K562 (cell line): ENCODE results near the gene MYO9A. TPM values are rescaled to one million over a fixed set of nuclear protein-coding genes. Genes with fewer than 3 reads are reported as not detected.

Experiments used
- ARID1B ChIP-seq: fragments of 450-650 bp; IDR thresholded peaks from 2 replicates; pipeline ENCODE4 v1.6.1; 2016; ENCODE audit warnings: antibody characterized with exemption, mild to moderate bottlenecking, inconsistent platforms
- CCNT2 ChIP-seq: IDR thresholded peaks from 2 replicates; pipeline ENCODE4 v1.6.1; 2011; ENCODE audit warnings: borderline replicate concordance, low read depth, mild to moderate bottlenecking, moderate library complexity, mixed read lengths, low read length; ENCODE audit not compliant: insufficient read length; ENCODE audit errors: extremely low read depth
- CHD4 ChIP-seq: fragments of 200-600 bp; sonication (generic); IDR thresholded peaks from 3 replicates; pipeline ENCODE4 v1.6.1; 2012; ENCODE audit warnings: low read depth, mild to moderate bottlenecking, mixed read lengths, low read length, inconsistent platforms; ENCODE audit not compliant: insufficient read depth, insufficient replicate concordance, poor library complexity, severe bottlenecking
- CREB1 ChIP-seq, 2 experiments: sonication (generic) in 1 of 2; formaldehyde crosslinking in 1 of 2; IDR thresholded peaks; 2 replicates each; pipeline versions ENCODE4 v1.6.1 to v1.8.0; 2012 to 2022; ENCODE audit warnings: inconsistent platforms in 1 of 2, mild to moderate bottlenecking in 1 of 2, missing genetic modification reagents in 1 of 2, moderate library complexity in 1 of 2
- CREM ChIP-seq: IDR thresholded peaks from 2 replicates; pipeline ENCODE4 v1.6.1; 2014; ENCODE audit warnings: antibody characterized with exemption, low read depth
- EP300 ChIP-seq: IDR thresholded peaks from 2 replicates; pipeline ENCODE4 v1.6.1; 2012; ENCODE audit warnings: low read length, improper control_type of control experiment
- EP400 ChIP-seq: fragments of 450-650 bp; IDR thresholded peaks from 2 replicates; pipeline ENCODE4 v1.6.1; 2017; ENCODE audit warnings: antibody characterized with exemption, mild to moderate bottlenecking, moderate library complexity
- FOXM1 ChIP-seq, 2 experiments: fragments of 450-650 bp in 1 of 2; sonication (generic) in 1 of 2; formaldehyde crosslinking in 1 of 2; IDR thresholded peaks; 2 replicates each; pipeline versions ENCODE4 v1.6.1 to v1.9.0; 2017 to 2022; ENCODE audit warnings: low read depth in 2 of 2, mild to moderate bottlenecking in 2 of 2, missing genetic modification reagents in 1 of 2, moderate library complexity in 1 of 2
- GATA2 ChIP-seq: sonication (generic); formaldehyde crosslinking; IDR thresholded peaks from 2 replicates; pipeline ENCODE4 v1.4.0; 2020; ENCODE audit warnings: mild to moderate bottlenecking, missing genetic modification reagents
- NCOA4 ChIP-seq: fragments of 450-650 bp; IDR thresholded peaks from 2 replicates; pipeline ENCODE4 v1.6.1; 2018; ENCODE audit warnings: mild to moderate bottlenecking; ENCODE audit not compliant: partially characterized antibody
- NCOA6 ChIP-seq: fragments of 450-650 bp; IDR thresholded peaks from 2 replicates; pipeline ENCODE4 v1.6.1; 2017; ENCODE audit warnings: mild to moderate bottlenecking
- POLR2H ChIP-seq: IDR thresholded peaks from 2 replicates; pipeline ENCODE4 v1.6.1; 2016; ENCODE audit warnings: missing genetic modification characterization, low read depth, mild to moderate bottlenecking, control low read depth, missing compliant biosample characterization, moderate library complexity
- TAF7 ChIP-seq: fragments of 450-650 bp; IDR thresholded peaks from 2 replicates; pipeline ENCODE4 v1.6.1; 2016; ENCODE audit warnings: missing genetic modification characterization, missing compliant biosample characterization
- TARDBP ChIP-seq: fragments of 450-650 bp; IDR thresholded peaks from 2 replicates; pipeline ENCODE4 v1.6.1; 2016
- TEAD1 ChIP-seq, 2 experiments: fragments of 450-650 bp in 1 of 2; sonication (generic) in 1 of 2; formaldehyde crosslinking; IDR thresholded peaks; 2 replicates each; pipeline versions ENCODE4 v1.4.0 to v1.8.0; 2020 to 2022; ENCODE audit warnings: mild to moderate bottlenecking in 2 of 2, missing genetic modification reagents in 1 of 2
- ZNF384 ChIP-seq: IDR thresholded peaks from 2 replicates; pipeline ENCODE4 v1.6.1; 2012; ENCODE audit warnings: low read depth, low read length, improper control_type of control experiment
- ZNF717 ChIP-seq: fragments of 250-450 bp; sonication (Bioruptor Pico); IDR thresholded peaks from 2 replicates; pipeline ENCODE4 v1.5.0; 2021
- ZNF766 ChIP-seq: fragments of 200-800 bp; sonication (Bioruptor generic); conservative IDR thresholded peaks from 2 replicates; pipeline ENCODE4 v1.6.1; 2016; ENCODE audit warnings: missing genetic modification characterization, missing compliant biosample characterization
- polyA plus RNA-seq, 8 experiments: library from polyadenylated mRNA; depleted of rRNA in 4 of 8; stranded (reverse) in 5 of 8; unstranded in 3 of 8; fragments of >200 nt; fragmentation: Nextera tagmentation in 2 of 8; fragmentation: Illumina TruSeq in 1 of 8; extraction: Ambion mirVana in 2 of 8; extraction: Trizol in 1 of 8; gene quantifications; 2 replicates each; pipeline versions ENCODE4 v1.2.1 to v1.2.3, GENCODE V29; 2011 to 2014; ENCODE audit warnings: inconsistent platforms in 1 of 8, missing spikeins in 1 of 8
- total RNA-seq, 7 experiments: library from RNA; depleted of rRNA in 6 of 7; stranded (reverse); fragments of >200 nt in 6 of 7; fragmentation: Illumina TruSeq in 2 of 7; extraction: Trizol in 2 of 7; gene quantifications; 2 replicates each; pipeline versions ENCODE4 v1.2.1 to v1.2.3, GENCODE V29; 2011 to 2021; ENCODE audit warnings: low replicate concordance in 1 of 7
- TF ChIP-seq, protein P1 (sequence below): conservative IDR thresholded peaks from 2 replicates; pipeline ENCODE4 v1.6.1; 2011; ENCODE audit warnings: low read depth, mild to moderate bottlenecking, low read length; ENCODE audit not compliant: control insufficient read depth
- TF ChIP-seq, protein P2 (sequence below): sonication (generic); formaldehyde crosslinking; IDR thresholded peaks from 2 replicates; pipeline ENCODE4 v1.8.0; 2023; ENCODE audit warnings: mild to moderate bottlenecking, missing genetic modification reagents
- TF ChIP-seq, protein P3 (sequence below): sonication (generic); formaldehyde crosslinking; IDR thresholded peaks from 2 replicates; pipeline ENCODE4 v1.5.0; 2020; ENCODE audit warnings: missing genetic modification reagents

MYO9A gene
- total and polyA plus RNA-seq, 9 of the 15 experiments (the other 6 are each of a cell fraction or from before 2014, with no cell fraction given), result 1.9 to 15.4 (median 5.8) TPM

DNA sequence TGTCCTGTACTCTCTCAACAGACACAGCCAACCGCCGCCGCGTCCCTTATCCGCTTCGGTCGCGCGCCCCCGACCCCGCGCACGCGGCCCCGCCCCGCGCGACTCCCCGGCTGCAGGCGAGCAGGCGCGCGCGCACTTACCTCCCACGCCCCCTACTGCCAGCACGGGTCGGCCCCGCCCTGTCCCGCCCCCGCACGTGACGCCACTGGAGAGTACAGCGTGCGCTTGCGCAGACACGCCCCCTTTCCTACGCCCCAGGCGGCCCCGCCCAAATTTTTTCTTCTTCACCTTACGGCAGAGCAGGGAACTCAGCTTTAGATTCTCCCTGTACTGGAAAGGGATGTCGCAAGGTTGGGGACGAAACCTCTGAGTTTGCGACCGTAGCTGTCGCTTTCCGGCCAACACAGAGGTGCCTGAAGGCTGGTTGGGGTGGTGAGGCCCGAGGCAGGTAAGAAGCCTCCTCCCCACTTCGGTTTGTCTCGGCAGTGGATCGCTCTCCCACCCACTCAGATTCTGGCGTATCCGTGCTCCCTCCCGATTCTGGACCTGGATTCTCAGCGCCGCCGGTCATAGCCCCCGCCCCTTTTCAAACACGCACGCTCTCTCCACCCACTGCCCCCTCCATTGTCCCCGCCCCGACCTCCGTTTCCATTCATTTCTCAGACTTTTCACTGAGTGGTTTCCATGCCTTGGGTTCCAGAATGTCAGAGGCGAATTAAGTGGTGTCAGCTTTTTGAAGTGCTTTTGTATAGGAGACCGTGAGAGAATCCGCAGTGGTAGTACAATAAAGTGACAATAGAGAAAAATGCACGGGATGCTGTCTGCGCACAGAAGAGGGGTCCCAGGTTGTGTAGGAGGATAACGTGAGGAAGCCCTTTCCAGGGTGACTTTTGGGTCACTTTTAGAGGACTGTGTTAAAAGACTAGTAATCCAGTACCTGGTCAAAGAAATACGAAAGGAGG lies at the start of gene MYO9A, which contains the start of gene SENP8 (continued):
- TF ChIP-seq, protein P1, sequence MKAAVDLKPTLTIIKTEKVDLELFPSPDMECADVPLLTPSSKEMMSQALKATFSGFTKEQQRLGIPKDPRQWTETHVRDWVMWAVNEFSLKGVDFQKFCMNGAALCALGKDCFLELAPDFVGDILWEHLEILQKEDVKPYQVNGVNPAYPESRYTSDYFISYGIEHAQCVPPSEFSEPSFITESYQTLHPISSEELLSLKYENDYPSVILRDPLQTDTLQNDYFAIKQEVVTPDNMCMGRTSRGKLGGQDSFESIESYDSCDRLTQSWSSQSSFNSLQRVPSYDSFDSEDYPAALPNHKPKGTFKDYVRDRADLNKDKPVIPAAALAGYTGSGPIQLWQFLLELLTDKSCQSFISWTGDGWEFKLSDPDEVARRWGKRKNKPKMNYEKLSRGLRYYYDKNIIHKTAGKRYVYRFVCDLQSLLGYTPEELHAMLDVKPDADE, result 0 out of 2 replicates have a peak, but pooled peaks have one; percentile 21
- TF ChIP-seq GATA2 (CRISPR knock-in tag) (no peak), ZNF384 (peak; percentile 28; the same call in 1 of the 2 replicates), NCOA6 (no peak), ZNF717 (CRISPR knock-in tag) (no peak), ZNF766 (peak; percentile 91), CHD4 (no peak), EP300 (no peak), ARID1B (no peak), TEAD1 (CRISPR knock-in tag; IDR thresholded peaks at IDR 0.05) (0 out of 4 replicates have a peak, but pooled peaks of 1 of the 2 experiments have one; percentile 53), CREB1 (IDR thresholded peaks at IDR 0.05) (no peak), CREB1 (CRISPR knock-in tag; IDR thresholded peaks at IDR 0.05) (peak; percentile 8; the same call in 1 of the 2 replicates), TARDBP (no peak), CREM (peak; percentile 63), NCOA4 (no peak), EP400 (peak; percentile 55), POLR2H (peak; percentile 59), TAF7 (no peak), FOXM1 (IDR thresholded peaks at IDR 0.05; ENCODE audit: low read depth) (no peak), FOXM1 (CRISPR knock-in tag; IDR thresholded peaks at IDR 0.05; ENCODE audit: low read depth) (0 out of 2 replicates have a peak, but pooled peaks have one; percentile 6), CCNT2 (peak; percentile 88)
- TF ChIP-seq, protein P2, sequence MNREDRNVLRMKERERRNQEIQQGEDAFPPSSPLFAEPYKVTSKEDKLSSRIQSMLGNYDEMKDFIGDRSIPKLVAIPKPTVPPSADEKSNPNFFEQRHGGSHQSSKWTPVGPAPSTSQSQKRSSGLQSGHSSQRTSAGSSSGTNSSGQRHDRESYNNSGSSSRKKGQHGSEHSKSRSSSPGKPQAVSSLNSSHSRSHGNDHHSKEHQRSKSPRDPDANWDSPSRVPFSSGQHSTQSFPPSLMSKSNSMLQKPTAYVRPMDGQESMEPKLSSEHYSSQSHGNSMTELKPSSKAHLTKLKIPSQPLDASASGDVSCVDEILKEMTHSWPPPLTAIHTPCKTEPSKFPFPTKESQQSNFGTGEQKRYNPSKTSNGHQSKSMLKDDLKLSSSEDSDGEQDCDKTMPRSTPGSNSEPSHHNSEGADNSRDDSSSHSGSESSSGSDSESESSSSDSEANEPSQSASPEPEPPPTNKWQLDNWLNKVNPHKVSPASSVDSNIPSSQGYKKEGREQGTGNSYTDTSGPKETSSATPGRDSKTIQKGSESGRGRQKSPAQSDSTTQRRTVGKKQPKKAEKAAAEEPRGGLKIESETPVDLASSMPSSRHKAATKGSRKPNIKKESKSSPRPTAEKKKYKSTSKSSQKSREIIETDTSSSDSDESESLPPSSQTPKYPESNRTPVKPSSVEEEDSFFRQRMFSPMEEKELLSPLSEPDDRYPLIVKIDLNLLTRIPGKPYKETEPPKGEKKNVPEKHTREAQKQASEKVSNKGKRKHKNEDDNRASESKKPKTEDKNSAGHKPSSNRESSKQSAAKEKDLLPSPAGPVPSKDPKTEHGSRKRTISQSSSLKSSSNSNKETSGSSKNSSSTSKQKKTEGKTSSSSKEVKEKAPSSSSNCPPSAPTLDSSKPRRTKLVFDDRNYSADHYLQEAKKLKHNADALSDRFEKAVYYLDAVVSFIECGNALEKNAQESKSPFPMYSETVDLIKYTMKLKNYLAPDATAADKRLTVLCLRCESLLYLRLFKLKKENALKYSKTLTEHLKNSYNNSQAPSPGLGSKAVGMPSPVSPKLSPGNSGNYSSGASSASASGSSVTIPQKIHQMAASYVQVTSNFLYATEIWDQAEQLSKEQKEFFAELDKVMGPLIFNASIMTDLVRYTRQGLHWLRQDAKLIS (CRISPR knock-in tag), result no peak
- TF ChIP-seq, protein P3, sequence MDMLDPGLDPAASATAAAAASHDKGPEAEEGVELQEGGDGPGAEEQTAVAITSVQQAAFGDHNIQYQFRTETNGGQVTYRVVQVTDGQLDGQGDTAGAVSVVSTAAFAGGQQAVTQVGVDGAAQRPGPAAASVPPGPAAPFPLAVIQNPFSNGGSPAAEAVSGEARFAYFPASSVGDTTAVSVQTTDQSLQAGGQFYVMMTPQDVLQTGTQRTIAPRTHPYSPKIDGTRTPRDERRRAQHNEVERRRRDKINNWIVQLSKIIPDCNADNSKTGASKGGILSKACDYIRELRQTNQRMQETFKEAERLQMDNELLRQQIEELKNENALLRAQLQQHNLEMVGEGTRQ, result peak; percentile 94
